SU-DHL-6 (cell line): ENCODE measurements around the gene NUP62CL.

Source experiments
- EZH2phosphoT487 ChIP-seq: fragments of 200-600 bp; sonication (generic), shearing (Covaris generic); conservative IDR thresholded peaks from 2 replicates; pipeline ENCODE4 v1.6.1; 2018; ENCODE audit warnings: mild to moderate bottlenecking, antibody characterized with exemption, low read length, moderate library complexity, mixed read lengths
- TF ChIP-seq, protein P1 (sequence below): fragments of 200-600 bp; sonication (generic); IDR thresholded peaks from one replicate; pipeline ENCODE4 v1.5.1; 2017; ENCODE audit warnings: antibody characterized with exemption, mild to moderate bottlenecking, low read length, moderate library complexity; ENCODE audit not compliant: insufficient read depth, poor library complexity, severe bottlenecking

DNA sequence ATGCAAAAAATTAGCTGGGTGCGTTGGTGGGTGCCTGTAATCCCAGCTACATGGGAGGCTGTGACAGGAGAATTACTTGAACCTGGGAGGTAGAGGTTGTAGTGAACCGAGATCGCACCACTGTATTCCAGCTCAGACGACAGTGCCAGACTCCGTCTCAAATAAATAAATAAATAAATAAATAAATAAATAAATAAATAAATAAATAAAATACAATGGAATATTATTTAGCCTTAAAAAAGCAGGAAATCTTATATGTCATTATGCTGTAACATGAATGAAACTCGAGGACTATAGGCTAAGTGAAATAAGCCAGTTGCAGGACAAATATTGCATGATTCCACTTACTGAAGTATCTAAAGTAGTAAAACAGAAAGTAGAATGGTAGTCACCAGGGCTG lies 130.1 kb downstream of the NUP62CL start:
- TF ChIP-seq, protein P1, sequence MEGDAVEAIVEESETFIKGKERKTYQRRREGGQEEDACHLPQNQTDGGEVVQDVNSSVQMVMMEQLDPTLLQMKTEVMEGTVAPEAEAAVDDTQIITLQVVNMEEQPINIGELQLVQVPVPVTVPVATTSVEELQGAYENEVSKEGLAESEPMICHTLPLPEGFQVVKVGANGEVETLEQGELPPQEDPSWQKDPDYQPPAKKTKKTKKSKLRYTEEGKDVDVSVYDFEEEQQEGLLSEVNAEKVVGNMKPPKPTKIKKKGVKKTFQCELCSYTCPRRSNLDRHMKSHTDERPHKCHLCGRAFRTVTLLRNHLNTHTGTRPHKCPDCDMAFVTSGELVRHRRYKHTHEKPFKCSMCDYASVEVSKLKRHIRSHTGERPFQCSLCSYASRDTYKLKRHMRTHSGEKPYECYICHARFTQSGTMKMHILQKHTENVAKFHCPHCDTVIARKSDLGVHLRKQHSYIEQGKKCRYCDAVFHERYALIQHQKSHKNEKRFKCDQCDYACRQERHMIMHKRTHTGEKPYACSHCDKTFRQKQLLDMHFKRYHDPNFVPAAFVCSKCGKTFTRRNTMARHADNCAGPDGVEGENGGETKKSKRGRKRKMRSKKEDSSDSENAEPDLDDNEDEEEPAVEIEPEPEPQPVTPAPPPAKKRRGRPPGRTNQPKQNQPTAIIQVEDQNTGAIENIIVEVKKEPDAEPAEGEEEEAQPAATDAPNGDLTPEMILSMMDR = no peak
- no peak for TF ChIP-seq EZH2phosphoT487
